NCI-H2107 (cell line): Measurements from ENCODE around the gene TMEM184A.

Experiments used
- DNase-seq: peaks from one replicate; lab custom pipeline; 2025; lab: John Stamatoyannopoulos, UW

TMEM184A gene

DNA sequence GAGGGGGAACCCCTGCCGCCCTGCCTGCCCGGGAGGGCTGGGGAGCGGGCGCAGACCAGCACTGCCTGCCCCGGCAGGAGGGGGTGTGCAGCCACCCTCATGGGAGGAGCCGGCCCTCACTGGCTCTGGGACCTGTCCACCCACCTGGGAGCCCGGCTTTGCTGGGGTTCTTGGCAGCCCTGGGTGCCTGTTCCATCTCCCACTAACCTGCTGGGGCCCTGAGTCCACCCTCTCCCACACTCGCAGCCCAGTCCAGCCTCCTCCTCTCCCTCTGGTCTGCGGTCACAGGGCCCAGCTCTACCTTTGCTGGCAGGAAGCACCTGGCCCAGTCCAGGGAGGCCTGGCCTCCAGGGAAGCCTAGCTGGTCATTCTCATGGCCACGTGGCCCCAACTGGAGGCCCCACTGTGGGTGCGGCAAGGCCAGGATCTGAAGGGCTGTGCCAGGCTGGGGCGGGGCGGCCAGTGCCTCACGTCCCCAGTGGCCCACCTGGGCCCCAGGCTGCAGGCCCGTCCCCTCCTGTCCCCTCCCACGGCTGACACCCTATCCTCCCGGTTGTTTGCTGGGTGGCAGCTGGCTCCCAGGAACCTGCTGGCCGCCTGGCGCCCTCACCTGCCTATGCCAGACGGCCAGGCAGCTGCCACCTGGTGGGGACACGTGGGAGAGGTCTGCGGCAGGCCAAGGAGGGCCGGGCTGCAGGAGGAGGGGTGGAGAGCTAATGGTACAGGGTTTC is at the start of gene TMEM184A:
TSS of gene TMEM184A (minus strand) at position 393 of the 731 bp plus-strand sequence. CDS start 721 bp downstream, outside the sequence.
- peak; percentile 92 for DNase-seq

GRCh38 chr7:1604383-1604782 is 48.4 kb upstream of the TMEM184A start:
- DNase-seq: no peak

- DNase-seq: no peak
These were observed 47.6 kb upstream of the TMEM184A start for GRCh38 chr7:1603346-1604225.

DNA sequence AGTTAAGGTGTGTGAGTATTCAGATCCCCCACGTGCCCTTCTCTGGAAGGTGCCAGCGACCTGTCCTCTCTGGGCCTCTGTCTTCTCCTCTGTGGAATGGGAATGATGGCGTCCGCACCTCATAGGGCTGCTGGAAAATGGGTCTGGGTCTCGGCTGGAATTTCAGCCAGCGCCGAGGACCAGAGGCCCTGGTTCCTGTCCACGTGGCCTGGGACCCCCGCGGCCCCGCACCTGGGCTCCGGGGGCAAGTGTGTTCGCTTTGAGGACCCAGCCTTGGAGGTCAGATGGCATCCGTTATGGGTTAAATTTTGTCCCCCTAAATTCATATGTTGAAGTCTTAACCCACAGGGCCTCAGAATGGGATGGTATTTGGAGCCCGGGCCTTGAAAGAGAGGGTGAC is 46.4 kb upstream of the TMEM184A start:
- no peak for DNase-seq

- no peak for DNase-seq
These were observed 46.0 kb upstream of the TMEM184A start for GRCh38 chr7:1601956-1602355.

DNA sequence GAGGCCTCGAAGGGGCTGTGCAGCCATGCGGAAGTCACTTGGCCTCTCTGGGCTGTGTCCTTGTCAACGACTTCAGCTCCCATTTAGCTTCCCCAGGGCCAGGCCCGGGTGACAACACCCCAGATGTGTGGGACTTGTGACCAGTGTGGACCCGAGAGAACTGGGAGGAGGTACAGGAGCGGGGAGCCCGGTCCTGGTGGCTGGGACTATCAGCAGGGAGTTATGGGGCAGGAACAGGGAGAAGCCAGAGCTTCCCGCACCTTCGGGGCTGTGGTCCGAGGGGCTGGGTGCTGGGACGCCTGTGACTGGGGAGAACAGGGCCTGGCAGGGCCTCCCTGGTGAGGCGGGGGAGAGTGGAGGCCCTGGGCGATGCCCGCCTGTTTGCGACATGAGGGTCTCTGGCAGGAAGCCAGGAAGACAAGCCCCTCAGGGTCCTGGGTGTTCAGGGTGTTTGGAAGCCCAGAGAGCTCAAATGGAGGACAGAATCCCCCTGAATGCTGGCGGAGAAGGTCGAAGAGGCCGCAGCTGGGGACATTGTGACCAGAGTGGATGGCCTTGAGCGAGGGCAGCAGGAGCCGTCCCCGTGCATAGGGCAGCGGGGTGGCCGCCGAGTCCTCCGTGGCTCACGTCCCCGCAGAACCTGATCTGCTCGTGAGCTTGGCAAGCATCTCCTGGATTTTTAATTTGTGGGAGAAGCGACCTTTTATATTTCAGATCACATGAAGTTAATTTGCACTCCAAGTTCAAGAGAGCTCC is 43.8 kb upstream of the TMEM184A start:
- no peak for DNase-seq

DNA sequence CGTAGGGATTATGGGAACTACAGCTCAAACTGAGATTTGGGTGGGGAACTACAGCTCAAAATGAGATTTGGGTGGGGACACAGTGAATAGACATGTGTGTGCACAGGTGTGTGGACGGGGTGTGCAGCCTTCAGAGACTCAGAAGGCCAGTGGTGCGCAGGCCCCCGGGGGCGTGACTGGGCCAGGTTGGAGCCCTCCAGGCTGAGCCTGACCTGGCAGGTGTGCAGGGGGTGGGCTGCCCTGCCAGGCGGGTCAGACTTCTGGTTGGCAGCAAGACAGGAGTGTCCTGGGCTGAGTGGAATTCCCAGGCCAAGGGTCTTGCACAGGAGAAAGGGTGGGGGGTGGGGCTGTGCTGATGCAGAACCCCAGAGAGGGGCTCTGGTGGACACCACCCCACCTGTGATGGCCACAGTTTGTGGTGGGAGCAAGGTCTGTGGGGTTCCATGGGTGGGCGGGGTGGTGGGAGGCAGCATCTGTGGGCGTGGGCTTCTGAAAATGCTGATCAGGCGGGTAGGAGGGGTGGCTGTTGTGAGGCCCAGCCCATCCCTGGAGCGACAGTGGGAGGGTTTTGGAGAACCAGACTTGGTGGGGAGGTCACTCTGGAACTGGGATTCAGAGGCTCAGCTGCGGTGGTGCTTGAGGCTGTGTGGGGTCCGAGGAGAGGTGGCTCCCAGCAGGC is 43.1 kb upstream of the TMEM184A start:
- DNase-seq: no peak

- no peak for DNase-seq
These were observed 42.3 kb upstream of the TMEM184A start for GRCh38 chr7:1598286-1598685.

DNA sequence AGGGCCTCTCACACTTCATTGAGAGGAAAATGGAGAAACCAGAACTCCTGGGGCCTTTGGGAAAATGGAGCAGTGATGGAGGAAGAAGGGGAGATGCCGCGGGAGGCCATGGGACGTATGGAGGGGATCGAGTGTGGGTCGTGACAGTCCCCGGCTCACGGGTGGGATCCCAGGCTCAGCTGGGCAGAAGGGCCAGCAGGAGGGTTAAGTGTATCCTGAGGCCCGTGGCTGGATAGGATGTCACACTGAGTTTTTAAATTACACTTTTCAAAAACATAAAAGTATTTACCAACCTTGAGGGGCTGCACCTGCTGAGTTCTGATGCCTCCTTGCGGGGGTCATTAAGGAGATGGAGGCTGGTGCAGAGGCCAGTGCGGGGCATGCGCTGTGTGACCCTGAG is 41.8 kb upstream of the TMEM184A start:
- DNase-seq: no peak

DNA sequence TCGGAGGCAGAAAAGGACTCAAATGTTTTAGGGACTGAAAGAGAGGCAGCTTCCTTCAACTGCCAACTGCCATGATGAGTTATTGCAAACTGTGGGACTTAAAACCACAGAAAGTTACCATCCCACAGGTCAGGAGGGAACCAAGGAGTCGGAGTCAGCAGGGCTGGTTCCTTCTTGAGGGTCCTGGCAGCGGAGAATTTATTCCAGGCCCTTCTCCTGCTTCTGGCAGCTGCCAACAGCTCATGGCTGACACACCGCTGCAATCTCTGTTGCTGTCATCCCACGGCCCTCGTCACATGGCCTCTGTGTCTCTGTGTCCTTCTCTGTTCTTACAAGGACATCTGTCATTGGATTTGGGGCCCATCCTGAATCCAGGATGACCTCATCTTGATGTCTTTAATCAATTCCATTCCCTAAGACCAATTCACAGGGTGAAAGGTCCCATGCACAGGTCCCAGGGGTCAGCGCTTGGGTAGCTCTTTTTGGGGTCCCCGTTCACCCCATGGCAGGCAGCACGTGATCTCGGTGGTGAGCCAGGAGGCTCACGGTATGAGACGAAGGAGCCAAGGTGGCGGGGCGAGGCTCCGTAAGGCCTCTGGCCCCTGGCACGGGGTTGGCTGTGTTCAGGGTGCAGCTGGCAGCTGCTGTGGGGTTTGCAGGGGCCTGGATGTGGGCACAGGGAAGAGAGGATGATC is 41.2 kb upstream of the TMEM184A start:
- DNase-seq: no peak

DNA sequence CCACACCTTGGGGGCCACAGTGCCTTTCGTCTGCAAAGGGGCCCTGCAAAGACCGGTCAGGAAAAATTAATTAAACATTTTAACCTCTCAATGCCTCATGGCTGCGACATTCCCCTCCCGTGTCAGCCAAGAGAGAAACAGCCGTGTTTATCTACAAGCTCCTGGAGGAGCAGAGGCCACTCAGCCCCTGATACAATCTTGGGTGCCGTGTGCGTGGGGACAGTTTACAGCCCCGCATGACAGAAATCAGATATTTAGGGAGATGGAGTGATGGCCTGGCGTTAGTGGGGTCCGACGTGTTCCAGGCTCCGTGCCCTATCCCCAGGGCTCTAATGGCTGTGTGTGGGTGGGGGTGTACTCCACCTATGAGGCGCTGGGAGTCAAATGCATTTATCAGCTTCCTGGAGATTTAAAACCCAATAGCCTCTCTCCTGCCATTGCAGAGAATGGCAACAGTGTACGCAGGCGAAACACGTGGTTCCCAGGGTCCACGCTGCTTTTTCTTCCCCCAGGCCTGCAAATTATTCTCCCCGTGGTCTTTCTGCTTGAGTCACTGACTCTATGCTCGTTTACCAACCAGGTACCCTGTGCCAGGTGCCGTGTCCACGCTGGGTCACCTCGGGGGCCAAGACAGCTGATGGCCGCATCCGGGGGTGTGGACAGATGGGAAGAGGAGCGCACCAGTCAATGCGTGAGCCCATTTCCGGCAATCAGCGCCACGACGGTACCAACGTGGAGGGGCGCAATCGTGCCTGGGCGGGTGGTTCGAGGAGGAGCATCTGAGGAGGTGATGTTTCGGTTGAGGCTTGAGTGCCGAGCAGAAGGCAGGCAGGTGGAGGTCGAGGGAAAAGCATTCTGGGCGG is 40.4 kb upstream of the TMEM184A start:
- DNase-seq: no peak

- no peak for DNase-seq
These were observed 39.6 kb upstream of the TMEM184A start for GRCh38 chr7:1595636-1596035.

- DNase-seq: no peak
These were observed 39.0 kb upstream of the TMEM184A start for GRCh38 chr7:1595027-1595426.

DNA sequence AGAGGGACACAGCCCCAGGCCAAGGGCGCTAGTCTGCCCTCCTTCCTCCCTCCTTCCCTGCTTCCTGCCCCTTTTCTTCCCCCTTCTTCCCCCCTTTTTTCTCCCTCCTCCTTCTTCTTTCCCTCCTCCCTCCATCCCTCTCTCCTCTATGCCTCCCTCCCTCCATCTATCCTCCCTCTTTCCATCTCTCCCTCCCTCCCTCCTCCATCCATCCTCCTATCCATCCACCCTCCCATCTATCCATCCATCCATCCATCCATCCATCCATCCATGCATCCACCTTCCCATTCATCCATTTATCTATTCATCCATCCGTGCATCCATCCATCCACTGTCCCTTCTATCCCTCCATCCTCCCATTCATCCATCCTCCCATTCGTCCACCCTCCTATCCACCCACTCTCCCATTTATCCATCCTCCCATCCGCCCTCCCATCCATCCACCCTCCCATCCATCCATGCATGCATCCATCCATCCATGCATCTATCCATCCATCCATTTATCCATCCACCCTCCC is 38.0 kb upstream of the TMEM184A start:
- DNase-seq: no peak

- no peak for DNase-seq
These were observed 37.3 kb upstream of the TMEM184A start for GRCh38 chr7:1593091-1593866.

GRCh38 chr7:1592299-1592871 is 36.4 kb upstream of the TMEM184A start:
- no peak for DNase-seq

- DNase-seq: no peak
These were observed 35.9 kb upstream of the TMEM184A start for GRCh38 chr7:1591876-1592275.

DNA sequence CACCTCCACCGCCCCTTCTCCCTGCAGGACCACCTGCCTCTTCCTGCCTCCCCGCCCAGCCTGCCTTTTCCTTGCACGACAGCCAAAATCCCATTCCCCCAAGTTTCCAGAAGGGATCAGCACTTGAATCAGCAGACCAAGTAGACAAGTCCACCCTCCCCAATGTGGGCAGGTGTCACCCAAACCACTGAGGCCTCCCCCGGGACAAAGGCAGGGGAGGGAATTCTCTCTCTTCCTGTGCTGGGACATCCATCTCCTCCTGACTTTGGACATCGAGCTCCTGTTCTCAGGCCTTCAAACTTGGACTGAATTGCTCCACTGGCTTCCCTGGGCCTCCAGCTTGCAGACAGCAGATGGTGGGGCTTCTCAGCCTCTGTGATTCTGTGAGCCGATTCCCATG is 35.4 kb upstream of the TMEM184A start:
- no peak for DNase-seq

DNA sequence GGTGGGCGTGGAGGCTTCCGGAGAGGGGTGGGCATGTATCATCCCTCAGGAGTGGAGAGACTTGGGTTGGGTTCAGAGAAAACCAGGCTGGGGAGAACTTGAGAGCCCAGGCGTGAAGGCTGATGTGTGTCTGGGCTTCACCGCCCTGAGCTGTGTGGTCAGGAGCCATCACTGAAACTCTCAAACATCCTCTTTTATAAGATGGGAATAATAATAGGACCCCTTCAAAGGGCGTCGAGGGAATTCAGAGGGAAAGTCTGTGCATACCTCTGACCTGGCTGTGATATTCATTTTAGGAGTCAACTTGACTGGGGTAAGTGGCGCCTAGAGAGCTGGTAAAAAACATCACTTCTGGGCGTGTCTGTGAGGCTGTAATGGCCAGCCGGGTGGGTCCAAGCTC is 34.9 kb upstream of the TMEM184A start:
- no peak for DNase-seq
